HEK293T (cell line): ENCODE measurements around the gene F2.
"Not testable (repeated sequence)": the region's sequence is repeated elsewhere in the genome, so short reads cannot be mapped to it uniquely, and the experiment has no call there.

Source experiments
- CTCF ChIA-PET: fragments of 350-600 bp; formaldehyde crosslinking; extraction: SDS; loops from one replicate; lab custom pipeline; 2021; ENCODE audit warnings: antibody characterized with exemption, inconsistent platforms; lab: Yijun Ruan, JAX
- POLR2A ChIA-PET: fragments of 350-600 bp; formaldehyde crosslinking; extraction: SDS; loops from one replicate; lab custom pipeline; 2020; ENCODE audit warnings: antibody characterized with exemption, inconsistent platforms; lab: Yijun Ruan, JAX
- DNase-seq: peaks from one replicate; pipeline ENCODE4 v3.0.0; 2012; ENCODE audit warnings: mixed read lengths; ENCODE audit errors: extremely low spot score
- ARNT ChIP-seq: fragments of 450-650 bp; IDR thresholded peaks from 2 replicates; pipeline ENCODE4 v1.6.1; 2017; ENCODE audit warnings: mild to moderate bottlenecking
- BHLHE40 ChIP-seq: fragments of 450-650 bp; IDR thresholded peaks from 2 replicates; pipeline ENCODE4 v1.6.1; 2016; ENCODE audit warnings: mild to moderate bottlenecking, moderate library complexity, borderline replicate concordance
- CTBP1 ChIP-seq: fragments of 450-650 bp; IDR thresholded peaks from 2 replicates; pipeline ENCODE4 v1.6.1; 2016; ENCODE audit warnings: borderline replicate concordance
- ELF4 ChIP-seq: fragments of 450-650 bp; IDR thresholded peaks from 2 replicates; pipeline ENCODE4 v1.6.1; 2017; ENCODE audit warnings: antibody characterized with exemption
- FOXA1 ChIP-seq: fragments of 450-650 bp; IDR thresholded peaks from 2 replicates; pipeline ENCODE4 v1.6.1; 2016; ENCODE audit warnings: mild to moderate bottlenecking
- FOXK2 ChIP-seq: fragments of 450-650 bp; IDR thresholded peaks from 2 replicates; pipeline ENCODE4 v1.6.1; 2016; ENCODE audit warnings: mild to moderate bottlenecking
- FOXM1 ChIP-seq: fragments of 450-650 bp; IDR thresholded peaks from 2 replicates; pipeline ENCODE4 v1.6.1; 2017; ENCODE audit warnings: mild to moderate bottlenecking, borderline replicate concordance
- HDGF ChIP-seq: fragments of 450-650 bp; IDR thresholded peaks from 2 replicates; pipeline ENCODE4 v1.6.1; 2017; ENCODE audit warnings: antibody characterized with exemption, borderline replicate concordance
- L3MBTL2 ChIP-seq: fragments of 450-650 bp; conservative IDR thresholded peaks from 2 replicates; pipeline ENCODE4 v1.6.1; 2016; ENCODE audit warnings: mild to moderate bottlenecking
- LEF1 ChIP-seq: fragments of 450-650 bp; IDR thresholded peaks from 2 replicates; pipeline ENCODE4 v1.6.1; 2017; ENCODE audit warnings: mild to moderate bottlenecking, borderline replicate concordance
- NFRKB ChIP-seq: fragments of 450-650 bp; IDR thresholded peaks from 2 replicates; pipeline ENCODE4 v1.6.1; 2016; ENCODE audit warnings: mild to moderate bottlenecking, moderate library complexity
- SP1 ChIP-seq: fragments of 450-650 bp; IDR thresholded peaks from 2 replicates; pipeline ENCODE4 v1.6.1; 2017
- SUZ12 ChIP-seq: fragments of 450-650 bp; IDR thresholded peaks from 2 replicates; pipeline ENCODE4 v1.6.1; 2016; ENCODE audit warnings: mild to moderate bottlenecking
- TARDBP ChIP-seq: fragments of 450-650 bp; IDR thresholded peaks from 2 replicates; pipeline ENCODE4 v1.6.1; 2016
- ZNF384 ChIP-seq: fragments of 450-650 bp; IDR thresholded peaks from 2 replicates; pipeline ENCODE4 v1.6.1; 2016
- TF ChIP-seq, protein P1 (sequence below): fragments of 450-650 bp; IDR thresholded peaks from 2 replicates; pipeline ENCODE4 v1.6.1; 2016

Gene F2

DNA sequence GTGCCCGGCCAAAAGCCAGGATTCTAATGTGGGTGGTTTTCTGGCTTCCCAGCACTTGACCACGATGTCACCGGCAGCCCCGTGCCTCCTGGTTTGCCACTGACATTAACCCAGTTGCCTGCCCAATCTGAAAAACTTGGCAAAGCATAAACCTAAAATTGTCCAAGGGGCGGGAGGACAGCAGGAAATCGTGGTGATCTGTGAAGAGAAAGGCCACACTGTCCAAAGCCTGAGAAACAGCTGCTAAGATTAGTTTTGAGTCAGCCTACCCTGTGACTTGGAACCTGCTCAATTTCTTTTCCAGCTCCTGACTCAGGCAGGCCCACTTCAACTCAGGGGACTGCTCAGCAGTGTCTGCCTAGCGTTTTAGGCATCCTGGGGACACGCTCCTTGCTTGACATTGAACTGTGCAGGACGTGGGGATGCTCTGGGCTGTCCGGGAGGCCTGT is 8.2 kb upstream of the F2 start:
- POLR2A ChIA-PET, result interaction anchor here (1.2 kb wide), 1 partner anchor 10 kb away, joined by 4 read pairs; the partner anchor contains the start of genes ARHGAP1 and ZNF408

DNA sequence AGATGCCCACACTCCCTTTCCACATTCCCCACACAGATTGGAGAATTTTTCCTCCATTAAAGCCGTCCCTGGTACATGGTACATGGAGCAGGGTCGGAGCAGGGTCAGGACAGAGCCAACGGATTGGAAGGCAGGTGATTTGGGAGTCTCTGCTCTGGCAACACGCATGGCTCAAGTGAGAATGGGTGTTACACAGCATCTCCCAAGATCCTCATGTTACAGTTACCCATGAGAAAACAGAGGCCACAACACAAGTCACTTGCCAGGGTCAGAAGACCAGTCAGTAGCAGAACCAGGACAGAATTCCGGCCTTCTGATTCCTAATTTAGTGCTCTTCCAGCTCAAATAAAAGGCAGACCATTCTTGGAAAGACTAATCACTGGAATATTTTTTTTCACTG is 7.7 kb upstream of the F2 start:
- CTCF ChIA-PET, result no interaction called here
- POLR2A ChIA-PET, result interaction anchor here (1.2 kb wide), 1 partner anchor 11 kb away, joined by 4 read pairs; the partner anchor contains the start of genes ARHGAP1 and ZNF408
- no peak for DNase-seq
- TF ChIP-seq, protein P1, sequence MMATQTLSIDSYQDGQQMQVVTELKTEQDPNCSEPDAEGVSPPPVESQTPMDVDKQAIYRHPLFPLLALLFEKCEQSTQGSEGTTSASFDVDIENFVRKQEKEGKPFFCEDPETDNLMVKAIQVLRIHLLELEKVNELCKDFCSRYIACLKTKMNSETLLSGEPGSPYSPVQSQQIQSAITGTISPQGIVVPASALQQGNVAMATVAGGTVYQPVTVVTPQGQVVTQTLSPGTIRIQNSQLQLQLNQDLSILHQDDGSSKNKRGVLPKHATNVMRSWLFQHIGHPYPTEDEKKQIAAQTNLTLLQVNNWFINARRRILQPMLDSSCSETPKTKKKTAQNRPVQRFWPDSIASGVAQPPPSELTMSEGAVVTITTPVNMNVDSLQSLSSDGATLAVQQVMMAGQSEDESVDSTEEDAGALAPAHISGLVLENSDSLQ, result no peak
- TF ChIP-seq TARDBP, result no peak
- no peak for TF ChIP-seq NFRKB
- no peak for TF ChIP-seq ELF4
- no peak for TF ChIP-seq SP1
- no peak for TF ChIP-seq LEF1

More for the DNA sequence above, 8.2 kb upstream of the F2 start:
- TF ChIP-seq SUZ12 (no peak), FOXM1 (no peak), L3MBTL2 (no peak), BHLHE40 (no peak), CTBP1 (no peak), ELF4 (no peak), FOXA1 (no peak), NFRKB (no peak), TARDBP (no peak), ARNT (no peak), ZNF384 (no peak)
- TF ChIP-seq, protein P1, result no peak
- CTCF ChIA-PET, result no interaction called here
- no peak for DNase-seq

DNA sequence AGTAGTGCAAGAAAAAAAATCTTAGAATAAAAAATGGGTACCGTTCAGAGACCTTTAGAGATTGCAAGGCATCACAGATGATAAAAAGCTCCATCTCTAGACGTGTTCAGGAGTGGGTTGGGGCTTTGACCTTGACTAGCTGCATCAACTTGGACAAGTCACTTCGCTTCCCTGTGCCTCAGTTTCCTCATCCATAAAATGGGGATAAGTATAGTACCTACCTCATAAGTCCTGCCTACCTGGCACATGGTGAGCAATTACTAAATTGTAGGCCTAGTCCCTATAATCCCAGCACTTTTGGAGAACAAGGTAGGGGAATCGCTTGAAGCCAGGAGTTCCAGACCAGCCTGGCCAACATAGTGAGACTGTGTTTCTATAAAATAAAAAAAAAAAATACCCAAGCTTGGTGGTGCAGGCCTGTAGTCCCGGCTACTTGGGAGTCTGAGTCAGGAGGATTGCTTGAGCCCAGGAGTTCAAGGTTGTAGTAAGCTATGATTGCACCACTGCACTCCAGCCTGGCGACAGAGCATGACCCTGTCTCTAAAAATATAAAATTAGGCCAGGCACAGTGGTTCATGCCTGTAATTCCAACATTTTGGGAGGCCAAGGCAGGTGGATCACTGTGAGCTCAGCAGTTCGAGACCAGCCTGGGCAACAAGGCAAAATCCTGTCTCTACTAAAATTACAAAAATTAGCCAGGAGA is 6.0 kb upstream of the F2 start:
- ChIA-PET CTCF (no interaction called here), POLR2A (interaction anchor here (1.6 kb wide), 1 partner anchor 13 kb away, joined by 3 read pairs; the partner anchor contains the start of genes ARHGAP1 and ZNF408)
- TF ChIP-seq SUZ12 (no peak), FOXA1 (no peak), FOXM1 (no peak), L3MBTL2 (no peak), NFRKB (no peak), ZNF384 (no peak), BHLHE40 (no peak), TARDBP (no peak)
- no peak for DNase-seq

DNA sequence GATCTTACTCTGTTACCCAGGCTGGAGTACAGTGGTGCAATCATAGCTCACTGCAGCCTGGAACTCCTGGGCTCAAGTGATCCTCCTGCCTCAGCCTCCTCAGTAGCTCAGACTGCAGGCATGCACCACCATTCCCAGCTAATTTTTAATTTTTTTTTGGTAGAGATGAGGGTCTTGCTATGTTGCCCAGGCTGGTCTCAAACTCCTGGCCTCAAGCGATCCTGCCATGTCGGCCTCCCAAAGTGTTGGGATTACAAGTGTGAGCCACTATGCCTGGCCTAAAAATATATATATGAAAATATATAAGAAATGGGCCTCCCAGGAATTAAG is 1.2 kb upstream of the F2 start:
- CTCF ChIA-PET, DNase-seq, POLR2A ChIA-PET: not testable (repeated sequence)

DNA sequence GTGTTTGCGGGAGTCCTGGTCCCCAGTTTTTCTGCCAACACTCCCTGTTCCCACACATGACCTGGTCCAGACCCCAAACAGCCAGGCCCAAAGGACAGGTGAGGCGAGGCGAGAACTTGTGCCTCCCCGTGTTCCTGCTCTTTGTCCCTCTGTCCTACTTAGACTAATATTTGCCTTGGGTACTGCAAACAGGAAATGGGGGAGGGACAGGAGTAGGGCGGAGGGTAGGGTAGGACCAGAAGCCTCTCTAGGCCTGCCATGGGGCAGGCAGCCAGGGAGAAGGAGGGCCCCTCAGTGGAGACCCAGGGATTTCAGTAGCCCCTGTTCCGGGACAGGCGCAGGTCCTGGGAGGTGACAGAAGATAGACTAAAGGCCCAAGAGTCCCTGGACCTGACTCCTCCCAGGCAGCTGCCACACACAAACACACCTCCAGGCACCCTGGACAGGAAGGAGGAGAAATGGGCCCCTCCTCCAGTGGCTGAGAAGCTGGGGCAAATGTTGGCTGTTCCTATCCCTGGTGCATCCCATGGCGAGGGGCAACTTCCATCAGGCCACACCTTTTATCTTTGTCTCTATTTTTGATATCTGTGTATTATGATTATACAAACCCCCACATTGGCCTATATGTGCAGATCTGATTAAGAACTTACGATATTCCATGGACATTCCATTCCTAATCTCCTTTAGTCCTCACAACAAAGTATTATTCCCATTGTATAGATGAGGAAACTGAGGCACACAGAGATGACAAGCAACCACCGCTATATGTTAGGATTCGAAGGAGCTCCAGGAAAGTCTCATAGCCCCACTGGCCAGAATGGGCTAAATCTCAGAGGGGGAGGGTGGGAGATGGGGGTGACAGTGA is 626 bp upstream of the F2 start:
- POLR2A ChIA-PET, result interaction anchor here (2.4 kb wide), 1 partner anchor 17 kb away, joined by 8 read pairs; the partner anchor contains the start of genes ARHGAP1 and ZNF408
- TF ChIP-seq ZNF384 (no peak), SP1 (no peak), FOXM1 (no peak), BHLHE40 (no peak), L3MBTL2 (no peak), HDGF (no peak), ELF4 (no peak), TARDBP (no peak), CTBP1 (no peak), FOXA1 (no peak), NFRKB (no peak), SUZ12 (no peak), FOXK2 (no peak), LEF1 (no peak), ARNT (no peak)
- TF ChIP-seq, protein P1, result no peak
- CTCF ChIA-PET, result no interaction called here
- DNase-seq, result no peak

DNA sequence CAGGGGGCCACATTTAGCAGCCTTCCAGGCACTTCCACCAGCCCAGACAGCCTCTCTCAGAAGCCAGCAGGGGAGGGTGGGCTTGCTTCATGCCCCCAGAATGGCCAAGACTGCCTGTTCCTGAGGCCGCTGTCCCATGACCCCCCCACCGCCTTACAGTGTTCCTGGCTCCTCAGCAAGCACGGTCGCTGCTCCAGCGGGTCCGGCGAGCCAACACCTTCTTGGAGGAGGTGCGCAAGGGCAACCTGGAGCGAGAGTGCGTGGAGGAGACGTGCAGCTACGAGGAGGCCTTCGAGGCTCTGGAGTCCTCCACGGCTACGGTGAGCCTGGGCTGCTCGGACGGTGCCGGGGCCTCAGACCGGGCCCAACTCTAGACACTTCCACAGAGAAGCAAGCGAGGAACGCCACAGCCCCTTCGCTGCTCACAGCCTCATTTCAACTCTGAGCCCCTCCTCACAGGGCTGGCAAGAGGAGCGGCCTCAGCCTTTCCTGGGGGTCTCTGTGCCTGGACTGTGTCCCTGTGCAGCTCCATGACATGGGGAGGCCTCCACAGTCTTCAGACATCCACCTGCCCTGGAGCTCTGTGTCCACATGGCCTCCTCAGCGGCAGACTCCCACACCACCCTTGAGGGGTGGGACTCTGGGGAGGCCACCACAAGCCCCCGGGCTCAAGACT is 668 bp downstream of the F2 start:
- ChIA-PET CTCF (no interaction called here), POLR2A (interaction anchor here (1.6 to 2.4 kb wide), 2 partner anchors 13 to 19 kb away, joined by 6 to 8 read pairs; partner anchors contain the start of genes ARHGAP1 and ZNF408)
- no peak for DNase-seq
- no peak for TF ChIP-seq TARDBP
- TF ChIP-seq L3MBTL2, result no peak
- no peak for TF ChIP-seq ELF4
- no peak for TF ChIP-seq FOXK2
- no peak for TF ChIP-seq LEF1
- TF ChIP-seq ARNT, result no peak
- TF ChIP-seq CTBP1, result no peak
- TF ChIP-seq SP1, result no peak
- no peak for TF ChIP-seq ZNF384
- no peak for TF ChIP-seq FOXM1
- TF ChIP-seq SUZ12, result no peak
- no peak for TF ChIP-seq BHLHE40
